Stimulated activated CD4-positive, alpha-beta T cell treated with anti-CD3 and anti-CD28 coated beads, Interleukin-2, amount 100 ng/mL, for 4 hours (primary cell): ENCODE results near the gene ZNF821.
"Not testable (repeated sequence)": the region's sequence is repeated elsewhere in the genome, so short reads cannot be mapped to it uniquely, and the experiment has no call there.

Experiments used
- DNase-seq: peaks from one replicate; pipeline ENCODE4 v3.0.0-alpha.2; 2020; ENCODE audit warnings: low read depth

The ZNF821 gene

GRCh38 chr16:71883849-71884638 is at the start of gene ZNF821:
ZNF821 (minus strand) TSS chr16:71884182; CDS start chr16:71879946, 4,236 bp downstream.
- DNase-seq, result peak; percentile 55

- no peak for DNase-seq
Observed at GRCh38 chr16:71933017-71933416, 49.0 kb upstream of the ZNF821 start.

- no peak for DNase-seq
Observed at GRCh38 chr16:71931599-71931998, 47.6 kb upstream of the ZNF821 start.

GRCh38 chr16:71931001-71931400 is 47.0 kb upstream of the ZNF821 start:
- no peak for DNase-seq

GRCh38 chr16:71930013-71930563 is 46.1 kb upstream of the ZNF821 start:
- DNase-seq, result no peak

- DNase-seq, result no peak
Observed at GRCh38 chr16:71929048-71929447, 45.1 kb upstream of the ZNF821 start.

- DNase-seq, result no peak
Observed at GRCh38 chr16:71927787-71928186, 43.8 kb upstream of the ZNF821 start.

- DNase-seq, result no peak
Observed at GRCh38 chr16:71927383-71927782, 43.4 kb upstream of the ZNF821 start.

GRCh38 chr16:71924710-71925109 is 40.7 kb upstream of the ZNF821 start:
- DNase-seq, result no peak

GRCh38 chr16:71923941-71924690 is 40.1 kb upstream of the ZNF821 start:
- no peak for DNase-seq

GRCh38 chr16:71920658-71921057 is 36.7 kb upstream of the ZNF821 start:
- no peak for DNase-seq

- DNase-seq, result no peak
Observed at GRCh38 chr16:71919035-71919434, 35.1 kb upstream of the ZNF821 start.

GRCh38 chr16:71917900-71918299 is 33.9 kb upstream of the ZNF821 start:
- no peak for DNase-seq

GRCh38 chr16:71916397-71916920 is 32.5 kb upstream of the ZNF821 start:
- DNase-seq, result no peak

GRCh38 chr16:71915350-71915749 is 31.4 kb upstream of the ZNF821 start:
- no peak for DNase-seq

GRCh38 chr16:71914802-71915201 is 30.8 kb upstream of the ZNF821 start:
- DNase-seq, result no peak

- DNase-seq, result no peak
Observed at GRCh38 chr16:71912534-71913275, 28.7 kb upstream of the ZNF821 start.

- no peak for DNase-seq
Observed at GRCh38 chr16:71911121-71911520, 27.1 kb upstream of the ZNF821 start.

- DNase-seq, result not testable (repeated sequence)
Observed at GRCh38 chr16:71905765-71906164, 21.8 kb upstream of the ZNF821 start.

- DNase-seq, result no peak
Observed at GRCh38 chr16:71904239-71904638, 20.3 kb upstream of the ZNF821 start.

GRCh38 chr16:71903608-71904007 is 19.6 kb upstream of the ZNF821 start:
- no peak for DNase-seq
